Left lung (tissue), 10 donors: ENCODE results near the gene TBX2. TPM values are rescaled to one million over a fixed set of nuclear protein-coding genes. Genes with fewer than 3 reads are reported as not detected.

ENCODE experiments used
- ATAC-seq: fragments of 200-7000 bp; cut with Tn5 transposase; one replicate; pipeline ENCODE4 v1.9.1; 2020; ENCODE audit warnings: moderate library complexity
- DNase-seq, 4 donors: peaks; one replicate each; pipeline ENCODE4 v3.0.0-alpha.2; 2013 to 2020
- H3K27ac ChIP-seq, 2 donors: fragments of 200-600 bp; sonication (generic) in 1 of 2; one replicate each; pipeline versions ENCODE4 v1.5.0 to v1.8.0; 2020 to 2021
- H3K27me3 ChIP-seq, 2 donors: fragments of 200-600 bp; sonication (generic) in 1 of 2; one replicate each; pipeline versions ENCODE4 v1.5.0 to v1.8.0; 2020 to 2021
- H3K36me3 ChIP-seq, 2 donors: fragments of 200-600 bp; sonication (generic) in 1 of 2; one replicate each; pipeline versions ENCODE4 v1.5.0 to v1.8.0; 2020 to 2021
- H3K4me1 ChIP-seq, 2 donors: fragments of 200-600 bp; one replicate each; pipeline ENCODE4 v1.8.0; 2021
- H3K4me3 ChIP-seq, 2 donors: fragments of 200-600 bp; sonication (generic) in 1 of 2; one replicate each; pipeline versions ENCODE4 v1.5.0 to v1.8.0; 2020 to 2021; ENCODE audit warnings: mild to moderate bottlenecking in 1 of 2
- H3K9me3 ChIP-seq, 2 donors: fragments of 200-600 bp; sonication (generic) in 1 of 2; one replicate each; pipeline versions ENCODE4 v1.5.0 to v1.8.0; 2020 to 2021
- intact Hi-C, 2 donors: fragments of 100-400 bp; cut with DNase I; formaldehyde crosslinking; loops; one replicate each; pipeline versions ENCODE4 v1.11.2 to v1.14.2; 2022
- polyA plus RNA-seq, 6 donors: library from polyadenylated mRNA; unstranded; fragments of 120-200 nt; gene quantifications; one replicate each; pipeline ENCODE4 v1.2.1, GENCODE V29; 2013; ENCODE audit not compliant: insufficient read length in 6 of 6
- total RNA-seq, 2 donors: library from RNA; stranded (reverse); fragmentation: NEBNext Ultra II Directional; extraction: Animal tissue kit (Norgen Biotek cat#: 25700); gene quantifications; one replicate each; pipeline ENCODE4 v1.2.1, GENCODE V29; 2021
- TF ChIP-seq, protein P1 (sequence below), 2 donors: fragments of 200-600 bp; sonication (generic) in 1 of 2; IDR thresholded peaks; one replicate each; pipeline versions ENCODE4 v1.5.0 to v1.8.0; 2021; ENCODE audit warnings: antibody characterized with exemption in 2 of 2
- donor health status: DM: no; HTN: yes; CAD: no.
- donor health status: DM: no; HTN: no; CAD: no.

TBX2 gene
- total and polyA plus RNA-seq, 8 donors, result 104 to 258 (median 166) TPM

DNA sequence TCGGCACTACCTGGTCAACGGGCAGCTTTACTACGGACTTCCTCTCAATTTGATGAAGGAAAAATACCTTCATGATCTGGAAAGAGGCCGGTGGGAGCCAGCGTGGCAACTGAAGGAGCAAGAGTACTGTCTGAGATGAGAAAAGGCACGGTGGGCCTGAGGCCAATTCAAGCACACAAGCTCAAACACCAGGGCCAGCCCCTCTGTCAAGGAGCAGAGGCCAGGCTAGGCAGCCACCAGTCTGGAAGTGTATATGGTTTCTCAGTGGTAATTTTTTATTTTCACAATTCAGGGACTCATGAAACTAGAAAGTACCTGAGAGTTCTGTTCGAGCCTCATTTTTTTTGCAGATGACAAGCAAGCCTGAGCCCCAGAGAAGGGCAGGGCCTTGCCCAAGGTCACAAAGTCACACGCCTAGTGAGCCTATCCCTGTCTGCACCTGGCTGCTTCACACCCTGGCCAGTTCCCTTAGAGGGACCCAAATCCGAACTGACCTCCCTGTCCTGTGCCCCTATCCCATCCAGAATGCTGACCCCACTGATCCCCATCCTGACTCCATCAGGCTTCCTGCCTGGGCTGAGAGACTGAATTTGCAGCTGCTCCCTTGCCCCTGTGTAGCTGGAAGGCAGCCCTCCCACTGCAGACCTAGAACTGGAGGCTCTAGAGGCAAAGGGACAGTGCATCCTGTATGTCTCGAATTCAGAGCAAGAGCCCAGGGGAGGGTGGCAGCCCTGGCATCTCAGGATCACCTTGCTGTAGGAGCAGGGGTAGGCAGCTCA is 4.8 kb upstream of the TBX2 start:
- no peaks in the 10 kb centered on the region for H3K9me3 ChIP-seq
- no peaks in the 10 kb centered on the region for H3K36me3 ChIP-seq
- H3K27me3 ChIP-seq, result peaks cover 33 to 60% of the 10 kb centered on the region in 2 donors
- H3K4me3 ChIP-seq, result no peak overlapping the region
- peaks cover 7 to 41% of the 10 kb centered on the region in 2 donors for H3K4me1 ChIP-seq
- TF ChIP-seq, protein P1, sequence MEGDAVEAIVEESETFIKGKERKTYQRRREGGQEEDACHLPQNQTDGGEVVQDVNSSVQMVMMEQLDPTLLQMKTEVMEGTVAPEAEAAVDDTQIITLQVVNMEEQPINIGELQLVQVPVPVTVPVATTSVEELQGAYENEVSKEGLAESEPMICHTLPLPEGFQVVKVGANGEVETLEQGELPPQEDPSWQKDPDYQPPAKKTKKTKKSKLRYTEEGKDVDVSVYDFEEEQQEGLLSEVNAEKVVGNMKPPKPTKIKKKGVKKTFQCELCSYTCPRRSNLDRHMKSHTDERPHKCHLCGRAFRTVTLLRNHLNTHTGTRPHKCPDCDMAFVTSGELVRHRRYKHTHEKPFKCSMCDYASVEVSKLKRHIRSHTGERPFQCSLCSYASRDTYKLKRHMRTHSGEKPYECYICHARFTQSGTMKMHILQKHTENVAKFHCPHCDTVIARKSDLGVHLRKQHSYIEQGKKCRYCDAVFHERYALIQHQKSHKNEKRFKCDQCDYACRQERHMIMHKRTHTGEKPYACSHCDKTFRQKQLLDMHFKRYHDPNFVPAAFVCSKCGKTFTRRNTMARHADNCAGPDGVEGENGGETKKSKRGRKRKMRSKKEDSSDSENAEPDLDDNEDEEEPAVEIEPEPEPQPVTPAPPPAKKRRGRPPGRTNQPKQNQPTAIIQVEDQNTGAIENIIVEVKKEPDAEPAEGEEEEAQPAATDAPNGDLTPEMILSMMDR (IDR thresholded peaks at IDR 0.05), result no peak
- DNase-seq, result peak in 1 of 4 donors; percentile 57
- peak overlapping the region; percentile 89 to 94 for H3K27ac ChIP-seq
- intact Hi-C loops, result loop anchor here in 1 of 2 donors (10.0 kb wide), 1 partner anchor 390 kb away; no protein-coding TSS in a partner anchor
- no peak for ATAC-seq

DNA sequence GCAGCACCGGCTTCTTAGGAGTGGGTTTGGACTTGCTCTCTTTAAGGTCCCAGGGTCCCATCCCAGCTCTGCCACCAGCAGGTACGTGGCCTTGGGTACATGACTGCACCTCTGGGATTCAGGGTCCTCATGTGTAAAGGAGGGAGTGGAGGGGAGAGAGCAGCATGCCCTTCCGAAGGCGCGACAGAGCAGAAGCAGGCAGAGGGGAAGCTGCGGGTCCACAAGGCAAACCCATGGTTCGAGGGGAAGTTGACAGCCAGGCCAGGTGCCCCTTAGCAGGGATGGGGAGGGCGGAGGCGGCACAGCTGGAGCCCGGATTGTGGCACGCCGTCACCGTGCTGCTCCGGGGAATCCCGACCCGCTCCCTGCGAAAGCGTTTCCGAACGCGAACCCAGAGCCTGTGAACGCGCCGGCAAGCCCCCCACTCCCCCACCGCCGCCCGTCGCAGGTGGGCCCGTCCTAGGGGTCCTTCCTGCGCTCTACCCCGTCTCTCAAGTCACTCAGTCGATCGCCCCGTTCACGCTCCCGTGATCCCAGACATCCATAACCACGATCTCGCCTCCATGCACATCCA is 4.1 kb upstream of the TBX2 start:
- intact Hi-C loops, result loop anchor here in 1 of 2 donors (10.0 kb wide), 1 partner anchor 391 kb away; no protein-coding TSS in a partner anchor
- H3K4me3 ChIP-seq, result peak overlapping the region; percentile 37 to 53

DNA sequence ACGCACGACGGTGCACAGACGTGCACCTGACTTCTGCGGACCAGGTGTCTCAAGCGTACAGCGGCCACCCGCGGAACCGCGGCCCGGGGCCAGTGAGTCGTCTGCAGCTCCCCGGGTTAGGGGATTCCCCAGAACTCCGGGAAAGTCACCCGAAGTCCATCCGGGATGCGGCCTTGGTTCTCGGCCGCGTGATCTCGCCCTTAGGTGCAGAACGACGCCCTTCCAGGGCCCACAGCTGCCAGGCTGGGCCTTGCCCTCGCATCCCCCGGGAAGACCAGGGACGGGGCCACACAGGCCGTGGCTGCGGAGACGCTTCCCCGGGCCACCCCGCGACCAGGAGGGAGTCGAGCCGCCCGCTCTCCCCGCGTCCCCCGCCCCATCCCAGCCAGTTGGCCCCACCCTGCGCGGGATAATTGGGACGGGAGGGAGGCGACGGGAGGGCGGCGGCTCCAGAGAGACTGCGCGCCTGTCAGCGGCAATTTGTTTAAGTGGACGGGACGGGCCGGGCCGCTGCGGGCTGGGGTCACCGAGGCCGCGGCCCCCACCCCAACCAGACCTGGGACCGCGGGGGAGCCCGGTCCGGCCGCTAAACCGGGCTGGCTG is 3.6 kb upstream of the TBX2 start:
- DNase-seq, result peak in 2 of 4 donors; percentile 53 to 77
- no peaks in the 10 kb centered on the region for H3K9me3 ChIP-seq
- intact Hi-C loops, result loop anchor here in 1 of 2 donors (10.0 kb wide), 1 partner anchor 391 kb away; no protein-coding TSS in a partner anchor
- peak overlapping the region; percentile 89 to 94 for H3K27ac ChIP-seq
- peak overlapping the region; percentile 37 to 53 for H3K4me3 ChIP-seq
- TF ChIP-seq, protein P1 (IDR thresholded peaks at IDR 0.05), result no peak
- ATAC-seq, result peak; percentile 1
- H3K27me3 ChIP-seq, result peaks cover 39 to 73% of the 10 kb centered on the region in 2 donors
- no peaks in the 10 kb centered on the region for H3K36me3 ChIP-seq
- peaks cover 7 to 45% of the 10 kb centered on the region in 2 donors for H3K4me1 ChIP-seq

More for the DNA sequence above, 4.1 kb upstream of the TBX2 start:
- Histone ChIP-seq H3K36me3 (no peaks in the 10 kb centered on the region), H3K9me3 (no peaks in the 10 kb centered on the region), H3K27ac (peak overlapping the region; percentile 89 to 94), H3K27me3 (peaks cover 34 to 67% of the 10 kb centered on the region in 2 donors), H3K4me1 (peaks cover 7 to 40% of the 10 kb centered on the region in 2 donors)
- TF ChIP-seq, protein P1 (IDR thresholded peaks at IDR 0.05), result no peak
- ATAC-seq (no peak), DNase-seq (no peak)

DNA sequence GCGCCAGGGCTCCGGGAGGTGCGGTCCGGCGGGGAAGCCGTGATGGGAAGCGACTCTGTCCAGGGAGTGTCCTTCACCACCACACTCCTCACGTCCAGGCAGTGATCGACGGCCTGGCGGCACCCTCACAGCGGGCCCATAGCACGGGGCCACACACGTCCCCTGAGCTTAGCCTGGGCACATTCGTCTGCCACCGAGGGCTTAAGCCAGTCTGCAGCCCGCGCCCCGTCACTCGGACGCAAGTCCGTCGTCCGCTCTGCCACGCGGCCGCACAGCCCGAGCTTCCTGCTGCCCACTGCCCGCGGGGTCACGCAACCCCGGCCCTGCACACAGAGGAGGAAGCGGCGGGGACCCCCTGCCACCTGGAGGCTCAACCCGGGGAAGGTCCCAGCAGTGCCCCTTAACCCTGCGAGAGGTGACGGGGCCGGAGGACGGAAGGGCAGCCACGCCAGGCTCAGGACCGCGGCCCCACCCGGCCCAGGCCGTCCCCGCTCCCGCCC is 3.0 kb upstream of the TBX2 start:
- intact Hi-C loops, result loop anchor here in 1 of 2 donors (10.0 kb wide), 1 partner anchor 392 kb away; no protein-coding TSS in a partner anchor

More for the DNA sequence above, 3.0 kb upstream of the TBX2 start:
- Histone ChIP-seq H3K27ac (peak overlapping the region; percentile 89 to 94), H3K27me3 (peaks cover 45 to 78% of the 10 kb centered on the region in 2 donors), H3K9me3 (no peaks in the 10 kb centered on the region), H3K4me1 (peaks cover 7 to 45% of the 10 kb centered on the region in 2 donors), H3K4me3 (peak overlapping the region; percentile 37 to 53), H3K36me3 (no peaks in the 10 kb centered on the region)
- TF ChIP-seq, protein P1 (IDR thresholded peaks at IDR 0.05), result no peak
- ATAC-seq (no peak), DNase-seq (peak in 2 of 4 donors; percentile 52 to 80)
